ENCODE measurements around the gene PPP1R13B.

PPP1R13B gene

DNA sequence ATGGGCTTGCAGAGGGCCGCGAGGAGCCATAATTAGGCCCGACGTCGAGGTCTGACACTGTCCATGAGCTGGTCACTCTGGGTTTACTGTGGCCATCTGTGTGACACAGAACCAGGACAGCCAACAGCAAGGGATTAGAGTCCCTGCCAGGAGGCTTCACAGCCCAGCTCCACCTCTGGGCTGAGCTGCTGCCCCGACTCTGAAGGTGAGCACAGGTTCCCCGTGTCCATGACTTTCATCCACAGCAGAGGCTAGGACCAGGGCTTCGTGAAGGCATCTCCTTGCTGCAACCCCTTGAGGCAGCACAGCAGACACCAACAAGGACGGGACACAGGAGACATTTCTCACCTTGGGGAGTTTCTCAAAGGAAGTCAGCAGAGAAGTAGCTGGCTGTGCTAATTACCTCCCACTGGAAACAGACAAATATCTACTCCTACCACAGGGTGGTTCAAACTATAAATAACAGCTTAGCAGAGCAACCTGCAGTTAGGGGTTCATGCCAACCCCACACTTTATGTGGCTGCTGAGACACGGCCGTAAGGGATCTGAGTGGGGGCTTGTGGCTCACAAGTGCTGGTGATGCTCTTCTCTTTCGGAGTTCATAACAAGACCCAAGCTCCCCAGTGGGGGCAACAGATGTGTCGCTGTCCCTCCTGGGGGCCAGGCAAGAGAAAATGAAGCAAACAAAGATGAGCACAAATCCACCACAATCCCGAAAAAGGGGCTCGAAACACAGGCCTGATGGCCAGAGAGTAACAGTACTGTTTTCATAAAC is 102.6 kb downstream of the PPP1R13B start:
- DNase-seq (ENCODE audit: low read depth): no peak

DNA sequence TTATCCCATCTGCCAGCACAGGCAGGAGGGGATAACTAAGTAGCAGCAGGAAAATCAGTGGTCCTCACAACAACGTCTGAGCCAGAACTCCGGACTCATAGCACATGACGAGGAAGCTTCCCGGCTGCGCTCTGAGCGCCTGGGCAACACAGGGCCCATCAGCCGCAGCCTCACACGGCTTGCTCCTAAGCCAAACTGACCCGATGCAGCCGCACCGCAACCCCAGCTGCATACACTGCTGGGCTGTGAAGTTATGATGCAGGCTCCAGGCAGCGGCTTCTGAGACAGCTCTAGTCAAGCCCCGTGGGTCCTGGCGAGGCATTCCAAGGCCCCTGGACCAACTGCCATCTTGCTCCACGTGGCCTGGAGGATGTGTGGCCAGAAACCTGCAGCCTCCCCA is 103.7 kb downstream of the PPP1R13B start:
- DNase-seq (ENCODE audit: low read depth): no peak

DNA sequence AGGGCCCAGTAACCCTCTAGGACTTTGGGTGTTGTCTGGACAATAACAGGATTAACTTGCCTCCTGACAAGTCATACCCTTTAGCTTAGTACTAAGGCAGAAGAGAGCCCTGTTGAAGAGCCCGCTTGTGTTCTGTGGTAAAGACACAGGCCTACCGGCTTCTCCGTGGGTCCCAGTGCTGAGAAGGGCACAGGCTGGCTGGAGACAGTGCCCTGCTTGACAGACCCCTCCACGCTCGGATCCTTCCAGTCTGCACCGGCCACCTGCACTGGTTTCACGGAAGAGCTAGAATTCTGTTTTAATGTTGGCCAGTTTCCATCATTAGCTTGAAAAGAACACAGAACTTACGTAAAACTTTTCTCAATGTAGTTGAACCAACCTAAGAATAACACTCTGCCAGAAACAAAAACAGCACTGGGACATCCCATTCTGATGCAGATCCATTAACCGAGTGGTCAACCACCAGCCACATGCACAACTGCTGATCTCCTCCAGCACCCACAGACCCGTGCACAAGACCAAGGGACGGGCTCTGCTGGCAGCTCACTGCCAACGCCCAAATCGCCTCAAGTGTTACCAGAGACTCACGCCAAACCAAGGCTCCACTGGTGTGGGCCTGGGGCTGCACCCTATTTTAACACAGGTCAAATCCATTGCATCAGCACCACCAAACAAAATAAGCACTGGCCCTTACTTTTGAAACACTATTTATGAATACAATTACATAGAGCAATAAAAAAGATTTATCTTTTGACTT is 104.7 kb downstream of the PPP1R13B start:
- DNase-seq (ENCODE audit: low read depth): no peak

DNA sequence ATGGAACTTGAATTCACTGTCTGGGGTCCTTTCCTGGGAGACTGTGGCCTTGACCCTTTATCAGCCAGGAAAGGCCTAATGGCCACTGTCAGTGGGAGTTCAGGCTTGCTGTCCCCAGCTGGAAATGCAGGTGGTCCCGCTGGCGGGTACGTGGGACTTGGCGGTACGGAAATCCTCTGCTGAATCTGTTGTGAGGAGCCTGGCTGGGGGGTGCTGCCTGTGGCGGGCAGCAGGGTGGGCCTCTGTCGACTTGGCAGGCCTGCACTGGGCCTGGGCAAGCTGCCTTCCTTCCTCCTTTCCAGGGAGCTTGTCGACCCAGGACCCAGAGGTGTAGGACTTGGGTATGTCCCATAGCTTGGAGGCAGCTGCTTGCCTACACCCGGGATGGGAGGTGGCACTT is 105.5 kb downstream of the PPP1R13B start:
- DNase-seq (ENCODE audit: low read depth): no peak

DNA sequence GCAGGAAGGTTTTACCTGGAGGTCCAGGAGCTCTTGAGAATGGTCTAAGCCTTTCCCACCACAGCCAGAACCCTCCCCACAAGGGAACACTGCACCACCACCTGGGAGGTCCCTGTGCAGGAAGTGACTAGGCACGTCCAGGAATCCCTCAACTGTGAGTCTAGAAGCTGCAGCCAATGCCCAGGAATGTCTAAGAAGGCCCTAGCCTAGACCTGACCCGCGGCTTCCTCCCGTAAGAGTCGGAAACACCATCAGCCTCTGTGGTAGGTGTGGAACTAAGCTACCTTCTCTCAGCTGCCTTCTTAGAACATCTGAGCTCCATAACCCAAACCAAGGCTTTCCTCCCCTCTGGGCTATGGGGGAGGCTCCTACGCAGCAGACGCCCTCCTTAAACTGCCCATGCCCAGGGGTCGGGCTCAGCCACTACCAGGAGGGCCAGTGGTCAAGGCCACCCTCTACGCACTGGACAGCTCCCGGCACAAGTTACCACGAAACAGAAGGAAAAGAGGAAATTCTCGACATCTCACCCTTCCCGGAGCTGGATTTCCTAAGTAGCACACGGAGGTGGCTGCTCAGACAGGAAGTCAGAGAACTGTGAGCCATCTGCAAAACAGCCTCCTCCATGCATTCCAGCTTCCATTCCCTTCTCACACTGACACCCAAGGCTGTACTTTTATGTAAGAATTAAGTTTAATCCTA is 106.2 kb downstream of the PPP1R13B start:
- no peak for DNase-seq (ENCODE audit: low read depth)

DNA sequence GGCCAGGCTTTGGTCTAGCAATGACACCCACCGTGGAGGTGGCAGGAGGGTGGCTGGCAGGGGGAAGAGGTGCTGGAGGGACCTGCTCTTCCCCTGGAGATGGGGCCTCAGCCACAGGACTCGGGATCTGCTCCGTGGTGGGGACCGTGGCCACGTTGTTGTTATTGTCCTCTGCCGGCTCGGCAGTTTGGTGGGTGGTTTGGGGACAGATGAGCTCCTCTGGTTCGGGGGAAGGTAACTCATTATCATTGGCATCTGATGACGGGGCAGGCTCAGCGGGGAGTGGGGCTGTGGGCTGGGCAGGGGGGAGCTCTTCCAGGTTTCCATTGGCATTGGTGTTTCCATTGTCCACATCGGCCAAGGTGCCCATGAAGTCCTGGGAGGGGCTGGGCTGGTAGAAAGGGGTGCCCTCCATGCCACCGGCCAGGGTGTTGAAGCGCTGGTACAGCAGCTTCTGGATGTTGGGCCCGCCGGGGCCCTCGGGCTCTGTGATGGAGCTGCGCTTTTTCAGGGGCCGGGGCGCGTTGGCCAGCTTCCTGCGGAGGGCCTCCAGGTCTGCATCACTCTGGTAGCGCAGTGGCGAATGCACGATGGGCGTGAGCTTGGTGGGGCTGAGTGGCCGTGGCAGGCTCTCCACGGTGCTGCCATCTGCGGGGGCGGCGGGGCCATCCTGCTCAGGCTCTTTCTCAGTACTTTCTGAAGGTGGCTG is 107.4 kb downstream of the PPP1R13B start:
- DNase-seq (ENCODE audit: low read depth): no peak

DNA sequence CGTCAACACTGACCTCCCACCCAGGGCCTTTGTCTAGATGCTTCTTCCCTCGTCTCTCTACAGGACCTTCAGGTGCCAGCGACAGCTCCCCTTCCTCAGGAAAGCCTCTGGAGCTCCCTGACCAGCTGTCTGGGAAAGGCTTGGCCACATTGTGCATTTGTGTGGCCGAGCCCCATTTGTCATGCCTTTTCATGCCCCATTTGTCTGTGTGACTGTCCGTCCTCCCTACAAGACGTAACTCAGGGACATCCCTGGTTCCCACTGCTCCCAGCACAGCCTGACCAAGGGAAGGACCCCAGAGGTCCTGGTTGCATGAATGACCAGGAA is 107.9 kb downstream of the PPP1R13B start:
- no peak for DNase-seq (ENCODE audit: low read depth)

DNA sequence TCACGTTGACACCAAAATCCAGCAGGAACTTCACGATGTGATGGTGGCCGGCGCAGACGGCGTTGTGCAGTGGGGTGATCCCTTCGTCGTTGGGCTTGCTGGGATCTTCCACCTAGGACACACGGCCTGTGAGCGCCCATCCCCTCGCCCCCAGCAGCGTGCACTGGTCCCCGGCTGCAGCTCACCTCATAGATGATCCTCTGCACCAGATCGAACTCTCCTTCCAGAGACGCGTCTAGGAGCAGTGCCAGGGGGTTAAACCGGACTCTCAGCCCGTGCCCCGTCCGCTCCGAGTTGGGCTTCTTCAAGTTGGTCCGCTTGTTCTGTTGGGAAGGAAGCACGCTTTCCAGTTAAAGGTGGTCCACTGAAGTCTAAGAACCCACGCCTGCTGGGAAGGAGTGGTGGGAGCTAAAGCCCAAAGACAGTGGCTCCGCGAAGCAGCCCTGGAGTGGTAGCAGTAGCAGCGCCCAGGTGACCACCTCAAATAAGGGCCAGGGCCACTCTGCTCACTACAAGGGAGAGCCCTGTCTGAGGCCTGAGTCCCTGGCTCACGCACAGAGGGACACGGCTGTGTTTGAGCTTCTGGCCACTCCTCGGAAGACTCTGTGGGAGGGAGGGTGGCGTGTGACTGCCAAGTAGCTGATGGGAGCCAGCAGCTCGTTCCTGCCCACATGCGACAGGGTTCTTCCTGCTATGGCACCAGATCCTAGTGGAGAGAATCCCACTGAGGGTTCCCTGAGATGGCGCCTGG is 108.5 kb downstream of the PPP1R13B start:
- no peak for DNase-seq (ENCODE audit: low read depth)

DNA sequence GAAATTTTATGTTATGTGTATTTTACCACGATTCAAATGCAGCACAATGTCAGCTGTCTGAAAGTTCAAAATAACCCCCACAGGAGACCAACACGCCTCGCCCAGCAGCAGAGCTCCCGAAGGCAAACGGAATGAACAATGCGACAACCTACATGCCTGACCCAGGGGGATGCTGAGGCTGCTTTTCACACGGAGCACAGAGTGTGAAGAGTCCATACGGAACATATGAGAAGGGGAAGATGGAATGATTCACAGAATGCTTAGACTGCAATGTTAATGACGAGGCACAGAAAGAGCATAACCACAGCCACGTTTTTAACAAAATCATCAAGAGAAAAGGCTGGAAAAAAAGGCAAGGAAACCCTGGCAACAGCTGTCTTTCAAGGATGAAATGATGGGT is 109.2 kb downstream of the PPP1R13B start:
- DNase-seq (ENCODE audit: low read depth): no peak

DNA sequence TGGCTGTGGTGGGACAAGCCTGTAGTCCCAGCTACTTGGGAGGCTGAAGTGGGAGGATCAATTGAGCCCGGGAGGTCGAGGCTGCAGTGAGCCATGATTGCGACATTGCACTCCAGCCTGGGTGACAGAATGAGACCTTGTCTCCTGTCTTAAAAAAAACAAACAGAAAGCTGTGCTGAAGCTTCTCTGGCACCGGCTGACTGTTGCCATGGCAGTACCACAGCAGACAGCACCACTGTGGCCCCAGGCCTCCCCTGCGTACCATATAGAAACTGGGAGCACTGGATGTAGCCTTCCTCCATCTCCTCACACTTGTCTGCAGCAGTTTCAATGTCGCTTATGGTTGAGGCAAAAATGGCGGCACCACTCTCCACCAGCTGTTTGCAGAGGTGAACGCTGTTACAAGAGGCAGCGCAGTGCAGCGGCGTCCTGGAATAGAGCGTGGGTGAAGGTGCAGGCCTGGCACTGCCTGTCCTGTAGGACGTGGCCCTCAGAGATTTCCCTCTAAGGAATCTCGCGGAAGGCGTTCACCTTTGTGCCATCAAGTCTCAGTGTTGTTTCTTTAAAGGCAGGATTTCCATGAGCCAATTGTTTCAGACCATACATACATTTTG is 109.8 kb downstream of the PPP1R13B start:
- DNase-seq (ENCODE audit: low read depth): no peak

DNA sequence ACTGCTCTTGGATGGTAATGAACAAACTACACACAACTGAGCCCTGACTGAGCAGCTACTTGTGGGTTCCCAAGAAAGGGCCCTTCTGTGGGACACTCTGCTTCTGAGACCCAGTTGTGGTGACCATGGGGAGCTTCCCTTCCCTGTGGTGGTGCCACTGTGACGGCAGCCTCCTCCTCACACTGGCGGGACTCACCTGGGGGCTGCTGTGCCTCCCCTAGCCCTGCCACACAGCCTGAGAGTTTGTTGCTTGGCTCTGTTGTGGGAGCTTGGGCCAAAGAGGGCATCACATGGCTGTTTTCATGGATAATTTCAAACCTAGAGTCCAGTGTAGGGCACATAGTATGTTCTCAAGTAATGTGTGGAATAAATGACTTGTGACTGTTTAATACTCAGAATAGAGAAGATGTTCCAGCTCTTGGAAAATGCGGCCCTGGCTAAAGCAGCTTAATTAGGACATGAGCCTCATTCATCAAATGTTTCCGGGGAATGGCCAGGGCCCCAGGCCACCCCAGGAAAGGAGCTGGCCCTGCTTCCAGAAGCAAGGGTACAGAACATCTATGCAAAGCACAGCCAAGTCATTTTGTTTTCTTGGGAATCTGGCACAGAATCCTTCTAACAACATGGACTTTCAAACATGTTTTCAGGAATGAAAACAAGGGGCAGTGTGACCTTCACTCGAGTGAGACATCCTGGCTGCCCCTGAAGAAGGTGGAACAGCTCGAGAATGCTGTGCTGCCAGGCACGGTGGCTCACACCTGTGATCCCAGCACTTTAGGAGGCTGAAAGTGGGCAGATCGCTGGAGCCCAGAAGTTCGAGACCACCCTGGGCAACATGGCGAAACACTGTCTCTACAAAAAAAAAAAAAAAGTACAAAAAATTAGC is 110.6 kb downstream of the PPP1R13B start:
- DNase-seq (ENCODE audit: low read depth): no peak

DNA sequence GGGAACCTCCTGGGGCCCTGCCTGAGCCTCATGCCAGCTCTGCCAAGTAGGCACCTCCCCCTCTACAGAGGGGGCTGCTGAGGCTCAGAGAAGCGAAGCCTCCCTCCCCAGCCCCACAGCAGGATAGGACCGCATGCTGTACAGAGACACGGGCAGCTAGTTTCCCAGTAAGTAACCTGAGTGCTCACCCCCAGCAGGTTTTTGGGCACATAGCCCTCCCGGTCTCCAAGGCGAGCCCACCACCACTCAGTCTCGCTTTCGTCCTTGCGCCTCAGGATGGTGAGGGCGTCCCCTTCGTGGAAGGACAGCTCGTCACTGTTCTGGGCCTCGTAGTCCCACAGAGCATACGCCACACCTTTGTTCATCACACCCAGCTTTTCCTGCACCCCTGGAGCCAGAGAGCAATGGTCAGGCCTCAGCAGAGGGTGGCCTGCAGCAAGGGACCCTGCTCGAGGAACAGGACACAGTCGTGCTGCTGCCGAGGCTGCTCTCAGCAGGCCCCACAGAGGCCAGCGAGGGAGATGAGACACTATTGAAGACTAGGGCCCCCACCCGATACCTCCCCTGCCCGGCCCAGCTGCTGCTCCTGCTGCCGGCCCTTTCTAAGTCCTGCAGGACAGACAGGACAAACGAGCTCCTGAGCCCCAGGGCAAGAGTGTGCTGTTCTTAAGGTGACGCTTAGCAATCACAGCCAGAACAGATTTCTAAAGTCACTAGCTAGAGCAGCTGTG is 111.4 kb downstream of the PPP1R13B start:
- DNase-seq (ENCODE audit: low read depth): no peak

DNA sequence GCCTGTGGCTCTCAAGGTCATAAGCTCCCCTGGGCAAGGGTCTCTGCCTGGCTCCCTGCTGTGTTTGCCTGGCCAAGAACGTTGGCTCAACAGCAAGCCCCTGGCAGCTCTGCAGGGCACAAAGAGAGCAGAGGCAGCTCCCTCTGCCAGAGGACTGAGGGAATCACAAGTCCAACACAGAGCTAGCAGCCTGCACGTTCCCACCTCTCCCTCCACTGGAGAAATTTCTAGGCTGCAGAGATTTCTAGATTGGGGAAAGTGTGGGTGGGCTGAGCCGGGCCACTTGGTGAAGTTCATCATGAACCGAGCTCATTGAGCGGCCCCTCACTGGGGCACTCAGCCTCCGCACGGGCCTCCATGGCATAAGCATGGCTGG is 111.9 kb downstream of the PPP1R13B start:
- DNase-seq (ENCODE audit: low read depth): no peak

DNA sequence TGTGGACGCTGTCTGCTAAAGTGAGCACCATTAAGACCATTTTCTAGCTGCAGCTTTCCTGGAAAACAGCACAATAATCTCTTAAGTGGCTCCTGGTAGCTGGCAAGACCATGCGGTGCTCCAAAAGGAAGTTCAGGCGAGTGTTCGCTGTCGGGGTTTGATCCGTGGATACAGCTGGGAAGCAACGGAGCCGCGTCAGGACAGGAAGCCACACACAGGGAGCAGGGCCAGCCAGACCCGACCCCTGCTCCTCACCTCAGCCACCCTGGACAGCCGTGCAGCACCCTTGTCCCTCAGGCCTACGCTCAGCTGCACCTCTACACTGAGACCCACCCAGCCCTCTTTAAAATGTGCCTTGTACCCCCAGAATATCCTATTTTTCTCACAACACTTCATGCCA is 112.4 kb downstream of the PPP1R13B start:
- no peak for DNase-seq (ENCODE audit: low read depth)

DNA sequence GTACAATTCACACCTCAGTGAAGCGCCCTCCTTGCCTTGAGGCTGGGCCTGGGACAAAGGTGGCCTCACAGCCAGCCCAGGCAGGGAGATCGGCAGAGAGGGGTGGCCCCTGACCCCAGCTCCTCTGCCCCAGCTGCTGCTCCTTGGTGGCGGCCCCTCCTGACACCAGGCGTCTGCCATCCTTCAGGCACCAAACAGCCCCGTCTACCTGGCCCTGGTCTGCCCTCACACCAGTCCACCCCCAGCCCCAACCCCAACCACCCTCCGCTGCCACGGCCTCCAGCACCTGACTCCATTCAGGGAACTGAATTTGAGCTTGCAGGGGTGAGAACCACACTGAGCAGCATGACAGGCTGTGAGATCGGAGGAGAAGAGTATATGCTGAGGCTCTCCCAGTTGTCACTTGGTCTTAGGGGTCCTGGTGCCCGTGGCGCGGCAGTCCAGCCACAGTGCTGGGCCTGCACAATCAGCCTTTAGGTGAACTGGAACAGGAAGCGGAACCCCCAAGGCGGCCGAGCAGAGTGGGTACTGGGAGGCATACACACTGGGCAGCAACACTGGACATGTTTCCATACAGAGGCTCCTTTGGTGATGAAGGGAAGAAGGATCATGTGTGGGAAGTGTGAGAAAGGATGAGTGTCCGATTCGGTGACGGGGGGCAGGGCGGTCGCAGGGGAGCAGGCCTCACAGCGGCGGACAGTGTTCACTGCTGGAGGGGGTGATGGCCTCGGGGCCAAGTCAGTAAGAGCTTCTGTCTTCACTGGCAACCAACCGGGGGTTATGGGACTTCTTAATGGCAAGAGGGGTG is 113.1 kb downstream of the PPP1R13B start:
- no peak for DNase-seq (ENCODE audit: low read depth)

DNA sequence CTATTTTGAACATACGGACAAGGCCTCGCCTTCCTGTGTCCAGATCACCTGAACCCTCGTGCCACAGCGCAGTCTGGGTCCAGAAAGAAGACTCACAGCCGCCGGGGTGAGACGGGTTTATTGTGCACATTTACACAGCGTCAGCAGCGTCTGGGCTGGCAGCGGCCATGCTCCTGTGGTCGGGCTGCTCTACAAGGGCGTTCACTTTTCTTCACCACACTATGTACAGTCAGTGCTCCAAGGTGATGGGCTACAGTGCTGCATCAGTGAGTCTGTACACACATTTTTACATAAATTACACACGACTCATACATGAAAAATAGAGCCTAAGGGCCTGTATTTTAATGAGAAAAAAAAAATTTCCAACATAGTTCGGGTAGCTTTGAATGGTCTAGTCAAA is 113.7 kb downstream of the PPP1R13B start:
- no peak for DNase-seq (ENCODE audit: low read depth)

DNA sequence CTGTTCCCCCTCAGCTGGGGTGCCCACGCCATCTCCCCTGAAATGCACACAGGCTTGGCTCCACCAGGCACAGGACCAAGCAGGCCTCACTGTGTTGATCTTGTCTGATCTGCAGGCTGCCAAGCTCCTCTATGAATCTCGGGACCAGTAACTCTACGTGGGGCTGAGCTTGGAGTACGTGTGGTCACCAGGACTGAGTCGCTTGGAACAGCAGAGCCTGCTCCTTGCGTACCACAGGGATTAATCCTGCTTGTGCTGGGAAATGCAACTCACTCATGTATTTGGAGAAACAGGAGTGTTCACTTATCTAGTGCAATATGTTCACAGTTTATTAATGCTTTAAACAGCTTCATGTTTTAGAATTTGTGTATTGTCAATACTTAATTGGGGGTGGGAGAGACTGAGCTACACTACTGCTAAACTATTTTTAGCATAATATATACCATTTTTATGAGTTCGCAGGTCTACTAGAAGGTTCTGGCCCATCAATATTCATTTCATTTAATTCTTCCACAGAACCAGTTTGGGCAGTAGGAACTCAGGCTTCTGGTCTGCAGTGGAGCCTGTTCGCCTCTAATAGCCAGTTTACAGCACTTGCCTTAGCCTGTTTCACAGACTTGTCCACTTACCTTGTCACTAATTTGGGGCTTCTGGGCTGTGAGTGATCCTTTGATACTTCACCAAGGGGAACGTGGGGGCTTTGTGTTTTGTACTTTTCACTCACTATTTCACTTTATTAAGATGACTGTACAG is 114.3 kb downstream of the PPP1R13B start:
- no peak for DNase-seq (ENCODE audit: low read depth)

All from activated T-cell treated with anti-CD3 and anti-CD28 coated beads for 1 hour (primary cell).